Measurements from ENCODE around the gene SPDYE16. TPM values are rescaled to one million over a fixed set of nuclear protein-coding genes. Genes with fewer than 3 reads are reported as not detected.

Gene SPDYE16
- total and polyA plus RNA-seq, 2 experiments from 2014 or later = 0.55 TPM; not detected in 1

Small RNA genes within 50 kb of the gene (small RNA-seq; reads per million reads assigned to genes)
- gene RF00019 (ENCODE audit: low replicate concordance) = not detected

Other genes with a start within 250 kb of the SPDYE16 start
- 47.5 and 48.1 TPM in 2 replicates for gene HSPB1, start 240.6 kb downstream of the SPDYE16 start, total RNA-seq (2014; rRNA removed; shearing (Covaris generic))
- 437 and 458 TPM in 2 replicates for gene HSPB1, start 240.6 kb downstream of the SPDYE16 start, polyA plus RNA-seq (2016; fragmentation: Nextera tagmentation; extraction: Ambion mirVana)
- 179 and 180 TPM in 2 replicates for gene YWHAG, start 184.3 kb downstream of the SPDYE16 start, total RNA-seq (2014; rRNA removed; shearing (Covaris generic))
- 82.2 and 97.0 TPM in 2 replicates for gene YWHAG, start 184.3 kb downstream of the SPDYE16 start, polyA plus RNA-seq (2016; fragmentation: Nextera tagmentation; extraction: Ambion mirVana)
- 11.4 and 12.7 TPM in 2 replicates for gene SSC4D, start 133.6 kb downstream of the SPDYE16 start, total RNA-seq (2014; rRNA removed; shearing (Covaris generic))
- 4.9 and 9.7 TPM in 2 replicates for gene SSC4D, start 133.6 kb downstream of the SPDYE16 start, polyA plus RNA-seq (2016; fragmentation: Nextera tagmentation; extraction: Ambion mirVana)
- 4.3 and 5.1 TPM in 2 replicates for gene ZP3, start 118.3 kb downstream of the SPDYE16 start, total RNA-seq (2014; rRNA removed; shearing (Covaris generic))
- 9.6 and 15.2 TPM in 2 replicates for gene ZP3, start 118.3 kb downstream of the SPDYE16 start, polyA plus RNA-seq (2016; fragmentation: Nextera tagmentation; extraction: Ambion mirVana)
- gene DTX2, start 81.6 kb downstream of the SPDYE16 start, total RNA-seq (2014; rRNA removed; shearing (Covaris generic)) = 72.8 and 77.9 TPM in 2 replicates
- gene DTX2, start 81.6 kb downstream of the SPDYE16 start, polyA plus RNA-seq (2016; fragmentation: Nextera tagmentation; extraction: Ambion mirVana) = 29.7 and 36.1 TPM in 2 replicates
- gene UPK3B, start 32.7 kb downstream of the SPDYE16 start, total RNA-seq (2014; rRNA removed; shearing (Covaris generic)) = 3.0 and 5.2 TPM in 2 replicates
- gene UPK3B, start 32.7 kb downstream of the SPDYE16 start, polyA plus RNA-seq (2016; fragmentation: Nextera tagmentation; extraction: Ambion mirVana) = 3.3 and 3.8 TPM in 2 replicates
- gene POMZP3, start 84.0 kb upstream of the SPDYE16 start, total RNA-seq (2014; rRNA removed; shearing (Covaris generic)) = 3.3 and 9.1 TPM in 2 replicates
- 6.8 and 8.7 TPM in 2 replicates for gene POMZP3, start 84.0 kb upstream of the SPDYE16 start, polyA plus RNA-seq (2016; fragmentation: Nextera tagmentation; extraction: Ambion mirVana)

Data from GM23338 (cell line).